ENCODE results near the gene MX1.

- TF ChIP-seq CTCF (IDR thresholded peaks at IDR 0.05; ENCODE audit: low read depth, low read length, missing input control): no peak
- TF ChIP-seq JUND (IDR thresholded peaks at IDR 0.05): no peak
- TF ChIP-seq GABPA (IDR thresholded peaks at IDR 0.05 in 1 of 2, conservative IDR thresholded peaks at IDR 0.05 in 1 of 2): no peak
- TF ChIP-seq TAF1 (conservative IDR thresholded peaks at IDR 0.05): no peak
Observed at GRCh38 chr21:41489329-41489728, 63.3 kb downstream of the MX1 start.
